GM10248 (cell line): ENCODE measurements around the gene PAX3.
A peak's percentile ranks its signal among the peaks of the same experiment; 100 is the strongest.

Experiments
- CTCF ChIA-PET: fragments of 300-600 bp; sonication (Branson Sonifier 250); formaldehyde crosslinking; extraction: SDS; loops from one replicate; lab custom pipeline; 2021; ENCODE audit warnings: antibody characterized with exemption; lab: Yijun Ruan, JAX
- POLR2A ChIA-PET: fragments of 350-650 bp; sonication (Branson Sonifier 250); formaldehyde crosslinking; extraction: SDS; loops from one replicate; lab custom pipeline; 2020; ENCODE audit warnings: antibody characterized with exemption; lab: Yijun Ruan, JAX
- DNase-seq: peaks from one replicate; pipeline ENCODE4 v3.0.0; 2012; ENCODE audit errors: extremely low spot score
- TF ChIP-seq, protein P1 (sequence below): IDR thresholded peaks from 2 replicates; pipeline ENCODE4 v1.5.1; 2012; ENCODE audit warnings: mild to moderate bottlenecking, low read depth; ENCODE audit errors: extremely low read depth, missing control alignments, control extremely low read depth

Gene PAX3

DNA sequence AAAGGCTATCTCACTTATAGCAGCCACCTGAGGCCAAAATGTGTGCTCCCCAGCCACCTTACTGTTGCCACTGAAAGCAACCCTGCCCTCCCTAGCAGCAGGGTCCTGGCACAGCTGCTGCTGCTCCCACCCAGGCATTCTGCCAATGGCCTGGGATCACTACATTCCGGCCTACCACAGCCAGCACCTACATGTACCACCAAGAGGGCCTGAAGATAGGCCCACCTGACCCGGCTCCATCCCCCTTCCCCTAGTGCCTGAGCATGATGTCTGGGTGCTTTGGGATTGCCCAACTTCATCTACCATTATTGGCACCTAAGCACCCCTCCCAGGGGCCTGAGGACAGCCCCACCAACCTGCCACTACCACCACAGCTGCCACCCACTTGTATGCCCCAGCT, 34.6 kb upstream of the PAX3 start:
- ChIA-PET CTCF (no interaction called here), POLR2A (no interaction called here)
- DNase-seq: no peak
- TF ChIP-seq, protein P1, sequence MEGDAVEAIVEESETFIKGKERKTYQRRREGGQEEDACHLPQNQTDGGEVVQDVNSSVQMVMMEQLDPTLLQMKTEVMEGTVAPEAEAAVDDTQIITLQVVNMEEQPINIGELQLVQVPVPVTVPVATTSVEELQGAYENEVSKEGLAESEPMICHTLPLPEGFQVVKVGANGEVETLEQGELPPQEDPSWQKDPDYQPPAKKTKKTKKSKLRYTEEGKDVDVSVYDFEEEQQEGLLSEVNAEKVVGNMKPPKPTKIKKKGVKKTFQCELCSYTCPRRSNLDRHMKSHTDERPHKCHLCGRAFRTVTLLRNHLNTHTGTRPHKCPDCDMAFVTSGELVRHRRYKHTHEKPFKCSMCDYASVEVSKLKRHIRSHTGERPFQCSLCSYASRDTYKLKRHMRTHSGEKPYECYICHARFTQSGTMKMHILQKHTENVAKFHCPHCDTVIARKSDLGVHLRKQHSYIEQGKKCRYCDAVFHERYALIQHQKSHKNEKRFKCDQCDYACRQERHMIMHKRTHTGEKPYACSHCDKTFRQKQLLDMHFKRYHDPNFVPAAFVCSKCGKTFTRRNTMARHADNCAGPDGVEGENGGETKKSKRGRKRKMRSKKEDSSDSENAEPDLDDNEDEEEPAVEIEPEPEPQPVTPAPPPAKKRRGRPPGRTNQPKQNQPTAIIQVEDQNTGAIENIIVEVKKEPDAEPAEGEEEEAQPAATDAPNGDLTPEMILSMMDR: no peak

- TF ChIP-seq, protein P1: no peak
- ChIA-PET POLR2A (no interaction called here), CTCF (no interaction called here)
- DNase-seq: no peak
These were observed 33.3 kb upstream of the PAX3 start for GRCh38 chr2:222332116-222332515.

GRCh38 chr2:222330910-222331309, 32.1 kb upstream of the PAX3 start:
- ChIA-PET CTCF (no interaction called here), POLR2A (no interaction called here)
- TF ChIP-seq, protein P1: no peak
- DNase-seq: no peak

DNA sequence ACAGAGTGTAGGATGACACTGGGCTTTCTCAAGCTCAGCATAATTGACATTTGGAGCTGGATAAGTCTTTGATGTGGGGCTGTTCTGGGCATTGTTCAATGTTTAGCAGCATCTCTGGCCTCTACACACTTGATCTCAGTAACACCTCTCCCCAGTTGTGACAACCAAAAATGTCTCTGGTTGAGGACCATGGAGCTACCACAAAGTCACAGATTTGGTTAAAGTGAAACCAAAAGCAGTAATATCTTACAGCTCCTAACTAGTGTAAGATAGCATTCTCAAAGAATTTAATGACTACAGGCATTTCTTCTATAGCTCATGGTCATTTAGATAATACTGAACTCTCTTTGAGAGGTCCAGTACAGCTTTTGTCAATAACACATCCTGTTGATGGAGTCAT, 23.4 kb upstream of the PAX3 start:
- CTCF ChIA-PET: interaction anchor here (0.8 to 7.1 kb wide), 7 partner anchors 12 to 331 kb away, joined by 3 to 155 read pairs (median 4); no protein-coding TSS in a partner anchor
- POLR2A ChIA-PET: no interaction called here

GRCh38 chr2:222320436-222321395, 21.9 kb upstream of the PAX3 start:
- DNase-seq: no peak
- CTCF ChIA-PET: interaction anchor here (0.7 to 7.1 kb wide), 11 partner anchors 8 to 569 kb away, joined by 3 to 155 read pairs (median 4); no protein-coding TSS in a partner anchor
- POLR2A ChIA-PET: no interaction called here
- TF ChIP-seq, protein P1: no peak

More for the DNA sequence above, 23.4 kb upstream of the PAX3 start:
- TF ChIP-seq, protein P1: no peak
- DNase-seq: no peak

GRCh38 chr2:222319586-222320435, 21.0 kb upstream of the PAX3 start:
- CTCF ChIA-PET: interaction anchor here (0.8 to 7.1 kb wide), 16 partner anchors 9 to 570 kb away, joined by 3 to 155 read pairs (median 4); no protein-coding TSS in a partner anchor
- TF ChIP-seq, protein P1: peak; percentile 27
- peak; percentile 74 for DNase-seq
- POLR2A ChIA-PET: no interaction called here
